ENCODE results near the gene AMMECR1. TPM values are rescaled to one million over a fixed set of nuclear protein-coding genes. Genes with fewer than 3 reads are reported as not detected.
"Not testable (repeated sequence)": the region's sequence is repeated elsewhere in the genome, so short reads cannot be mapped to it uniquely, and the experiment has no call there.

AMMECR1 gene
- total RNA-seq = 5.3 and 8.1 TPM in 2 replicates

DNA sequence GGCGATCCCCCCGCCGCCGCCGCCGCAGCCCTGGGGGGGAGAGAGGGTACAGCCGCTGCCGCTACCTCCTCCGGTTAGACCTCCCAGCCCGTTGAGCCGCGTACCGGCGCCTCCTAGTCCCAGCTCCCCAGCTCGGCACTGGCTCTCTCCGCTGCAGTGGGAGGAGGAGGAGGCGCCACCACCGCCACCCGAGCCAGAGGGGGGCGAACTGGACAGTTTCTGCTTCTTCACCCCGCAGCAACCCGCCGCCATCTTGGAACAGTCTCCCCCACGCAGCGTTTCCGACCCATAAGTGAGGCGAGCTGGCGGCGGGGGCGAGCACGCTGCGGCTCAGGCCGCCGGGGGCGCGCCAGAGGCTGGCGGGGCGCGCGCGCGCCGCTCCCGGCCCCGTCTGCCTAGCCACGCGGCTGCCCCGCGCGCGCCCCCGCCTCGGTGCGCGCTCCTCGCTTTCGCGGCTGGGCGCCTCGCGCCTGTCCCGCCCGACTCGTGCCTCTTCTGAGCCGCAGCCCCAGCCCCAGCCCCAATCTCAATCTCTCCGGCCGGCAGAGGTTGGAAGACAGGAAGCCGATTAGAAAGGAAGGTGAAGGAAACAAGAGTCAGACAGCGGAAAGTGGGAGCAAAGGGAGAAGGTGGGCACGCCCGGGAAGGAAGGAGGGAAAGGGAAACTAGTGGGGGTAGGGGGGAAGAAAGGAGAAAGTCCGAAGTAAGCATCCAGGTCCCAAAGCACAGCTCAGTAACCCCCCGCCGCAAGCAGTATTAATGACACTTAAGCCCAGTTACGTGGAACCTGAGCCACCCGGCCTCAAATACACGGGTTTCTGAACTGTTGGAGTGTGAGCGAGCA is at the start of gene AMMECR1:
TSS of gene AMMECR1 (minus strand) at position 266 of the 844 bp plus-strand sequence. CDS start at position 252, 14 bp downstream.
- peak; percentile 41 for DNase-seq (ENCODE audit: low read depth, low spot score)

DNA sequence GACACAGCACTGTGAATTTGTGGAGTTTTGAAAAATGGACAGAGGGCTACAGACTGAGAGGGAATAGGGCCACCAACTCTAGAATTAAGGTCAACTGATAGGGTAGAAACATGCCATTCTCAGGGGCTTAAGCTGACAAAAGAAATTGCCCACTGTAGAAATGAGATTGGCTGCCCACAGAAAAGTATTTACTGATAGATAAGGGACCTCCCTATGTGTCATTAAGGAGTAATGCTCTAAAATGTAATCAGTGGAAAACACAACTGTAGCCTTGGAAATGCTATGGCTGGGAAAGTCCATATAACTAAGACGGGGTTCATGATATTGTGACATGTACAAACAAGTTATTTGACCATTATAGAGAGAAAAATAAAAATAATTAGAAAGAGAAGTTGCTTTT is 45.4 kb upstream of the AMMECR1 start:
- no peak for DNase-seq (ENCODE audit: low read depth, low spot score)

GRCh38 chrX:110359273-110359672 is 41.4 kb upstream of the AMMECR1 start:
- DNase-seq (ENCODE audit: low read depth, low spot score) = no peak

GRCh38 chrX:110358548-110358947 is 40.7 kb upstream of the AMMECR1 start, which contains the start of gene RTL9:
Gene RTL9, plus strand, starts transcription at chrX:110358848. Its CDS starts 91,770 bp downstream, at chrX:110450618.
- DNase-seq (ENCODE audit: low read depth, low spot score) = no peak

DNA sequence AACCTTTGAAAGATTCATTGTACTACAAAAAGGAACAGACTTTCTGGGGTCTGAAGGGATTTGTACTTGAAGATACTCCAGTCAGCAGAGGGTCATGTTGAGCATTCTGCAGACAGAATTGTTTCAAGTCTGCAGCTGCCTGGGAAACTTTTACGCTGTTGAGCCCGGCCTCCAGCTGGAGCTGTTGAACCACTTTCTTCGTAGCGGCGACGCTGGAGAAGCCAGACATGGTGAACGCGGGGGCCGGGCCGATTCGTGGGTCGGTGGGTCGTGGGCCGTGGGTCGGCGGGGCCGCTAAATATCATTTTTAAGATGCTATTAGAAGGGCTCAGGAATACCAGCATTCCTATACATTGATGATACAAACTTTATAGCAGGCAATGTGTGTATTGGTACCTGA is 28.8 kb upstream of the AMMECR1 start:
- DNase-seq (ENCODE audit: low read depth, low spot score) = no peak

DNA sequence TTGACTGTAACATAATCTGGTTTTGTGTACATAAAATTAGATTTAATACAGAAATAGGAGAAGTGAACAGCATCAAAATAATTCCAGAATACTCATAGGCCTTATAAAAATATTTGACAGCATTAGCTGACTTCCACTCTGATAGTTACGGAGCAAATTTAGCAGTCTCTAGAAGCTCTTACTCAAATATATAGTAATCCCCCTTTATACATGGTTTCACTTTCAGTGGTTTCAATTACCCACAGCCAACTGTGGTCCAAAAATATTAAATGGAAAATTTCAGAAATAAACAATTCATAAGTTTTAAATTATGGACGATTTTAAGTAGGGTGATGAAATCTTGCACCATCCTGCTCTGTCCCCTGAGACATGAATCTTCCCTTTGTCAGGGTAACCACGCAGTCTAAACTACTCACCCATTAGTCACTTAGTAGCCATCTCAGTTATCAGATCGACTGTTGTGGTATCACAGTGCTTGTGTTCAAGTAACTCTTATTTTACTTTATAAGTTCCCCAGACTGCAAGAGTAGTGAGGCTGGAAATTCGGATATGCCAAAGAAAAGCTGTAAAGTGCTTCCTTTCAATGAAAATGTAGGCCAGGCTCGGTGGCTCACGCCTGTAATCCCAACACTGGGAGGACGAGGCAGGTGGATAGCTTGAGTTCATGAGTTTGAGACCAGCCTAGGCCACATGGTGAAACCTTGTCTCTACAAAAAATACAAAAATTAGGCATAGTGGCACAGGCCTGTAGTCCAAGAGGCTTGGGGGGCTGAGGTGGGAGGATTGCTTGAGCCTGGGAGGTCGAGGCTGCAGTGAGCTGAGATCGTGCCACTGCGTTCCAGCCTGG is 23.5 kb upstream of the AMMECR1 start:
- no peak for DNase-seq (ENCODE audit: low read depth, low spot score)

DNA sequence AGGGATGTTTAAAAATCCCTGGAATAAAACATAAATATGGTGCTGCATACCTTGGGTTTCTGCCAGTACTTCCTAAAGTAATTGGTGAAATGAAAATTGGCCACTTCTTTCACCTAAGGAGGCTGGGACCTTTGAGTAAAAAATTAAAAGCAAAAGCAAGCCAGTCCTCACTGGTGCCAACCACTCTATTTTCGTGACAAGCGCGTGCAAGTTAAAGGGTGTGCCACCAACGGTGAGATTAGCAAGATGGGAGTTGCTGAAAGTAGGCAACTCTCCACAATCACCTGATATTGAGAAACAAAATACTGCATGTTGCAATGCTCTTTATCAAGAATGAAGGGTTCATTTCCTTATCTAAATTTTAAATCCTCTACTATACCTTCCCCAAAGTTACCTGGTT is 21.1 kb upstream of the AMMECR1 start:
- no peak for DNase-seq (ENCODE audit: low read depth, low spot score)

DNA sequence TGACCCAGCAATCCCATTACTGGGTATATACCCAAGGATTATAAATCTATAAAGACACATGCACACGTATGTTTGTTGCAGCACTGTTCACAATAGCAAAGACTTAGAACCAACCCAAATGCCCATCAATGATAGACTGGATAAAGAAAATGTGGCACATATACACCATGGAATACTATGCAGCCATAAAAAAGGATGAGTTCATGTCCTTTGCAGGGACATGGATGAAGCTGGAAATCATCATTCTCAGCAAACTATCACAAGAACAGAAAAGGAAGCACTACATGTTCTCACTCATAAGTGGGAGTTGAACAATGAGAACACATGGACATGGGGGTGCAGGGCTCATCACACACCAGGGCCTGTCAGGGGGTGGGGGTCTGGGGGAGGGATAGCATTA is 15.6 kb upstream of the AMMECR1 start:
- DNase-seq (ENCODE audit: low read depth, low spot score) = not testable (repeated sequence)

GRCh38 chrX:110331444-110332030 is 13.7 kb upstream of the AMMECR1 start:
- DNase-seq (ENCODE audit: low read depth, low spot score) = no peak

- not testable (repeated sequence) for DNase-seq (ENCODE audit: low read depth, low spot score)
Measured at GRCh38 chrX:110328613-110329012, 10.7 kb upstream of the AMMECR1 start.

GRCh38 chrX:110327336-110327735 is 9.5 kb upstream of the AMMECR1 start:
- DNase-seq (ENCODE audit: low read depth, low spot score) = no peak

DNA sequence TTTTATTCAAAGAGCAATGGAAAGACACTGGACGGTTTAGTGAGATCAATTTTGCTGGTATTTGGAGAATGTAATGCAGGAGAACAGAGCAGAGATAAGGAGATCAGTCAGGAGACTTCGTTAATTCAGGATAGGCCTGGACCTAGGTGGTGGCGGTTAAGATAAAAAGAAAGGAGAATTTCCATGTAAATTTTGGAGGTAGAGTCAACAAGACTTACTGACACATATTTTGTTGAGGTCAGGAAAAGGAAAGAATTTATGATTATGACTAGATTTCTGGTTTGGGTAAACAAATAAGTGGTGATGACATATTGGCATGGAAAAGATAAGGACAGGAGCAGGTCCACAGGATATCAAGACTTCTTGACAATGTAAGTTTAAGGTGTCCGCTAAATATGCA is 8.8 kb upstream of the AMMECR1 start:
- no peak for DNase-seq (ENCODE audit: low read depth, low spot score)

- DNase-seq (ENCODE audit: low read depth, low spot score) = no peak
Measured at GRCh38 chrX:110322603-110323002, 4.7 kb upstream of the AMMECR1 start.

GRCh38 chrX:110321670-110322069 is 3.8 kb upstream of the AMMECR1 start:
- DNase-seq (ENCODE audit: low read depth, low spot score) = no peak

- no peak for DNase-seq (ENCODE audit: low read depth, low spot score)
Measured at GRCh38 chrX:110321081-110321480, 3.2 kb upstream of the AMMECR1 start.

GRCh38 chrX:110320381-110320987 is 2.6 kb upstream of the AMMECR1 start:
- DNase-seq (ENCODE audit: low read depth, low spot score) = no peak

- DNase-seq (ENCODE audit: low read depth, low spot score) = no peak
Measured at GRCh38 chrX:110318664-110318968, 731 bp upstream of the AMMECR1 start.

DNA sequence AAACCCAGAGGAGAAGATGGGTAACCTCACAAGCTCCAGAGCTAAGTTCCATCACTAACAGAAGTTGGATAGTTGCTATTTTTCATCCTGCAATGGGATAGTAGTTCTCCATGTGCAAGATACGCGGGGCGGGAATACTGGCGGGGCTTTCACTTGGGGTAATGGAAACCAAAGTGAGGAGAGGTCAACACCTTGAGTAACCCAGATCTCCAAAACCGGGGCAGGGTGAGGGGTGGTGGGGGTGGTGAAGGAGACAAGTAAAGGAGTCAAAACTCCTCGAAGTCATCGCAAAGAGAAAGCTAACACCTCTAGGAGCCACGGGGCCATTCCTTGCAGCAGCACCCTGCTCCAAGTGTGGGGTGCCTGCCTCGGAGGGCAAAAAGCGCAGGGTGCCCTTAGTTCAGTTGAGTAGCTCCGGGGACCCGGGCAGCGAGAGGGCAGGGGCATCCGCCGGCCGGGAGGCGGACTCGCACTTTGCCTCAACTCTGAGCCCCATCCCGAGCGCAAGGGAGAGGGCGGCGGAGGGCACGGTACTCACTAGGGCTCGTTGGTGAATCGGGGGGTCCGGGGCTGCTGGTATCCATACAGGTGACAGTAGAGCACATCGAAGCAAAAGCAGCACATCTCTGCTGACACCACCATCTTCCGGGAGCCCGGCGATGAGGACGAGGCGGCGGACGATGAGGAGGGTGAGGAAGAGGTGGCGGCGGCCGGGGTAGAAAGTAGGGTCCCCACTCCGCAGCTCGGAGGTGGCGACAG is 645 bp downstream of the AMMECR1 start:
- DNase-seq (ENCODE audit: low read depth, low spot score) = no peak

DNA sequence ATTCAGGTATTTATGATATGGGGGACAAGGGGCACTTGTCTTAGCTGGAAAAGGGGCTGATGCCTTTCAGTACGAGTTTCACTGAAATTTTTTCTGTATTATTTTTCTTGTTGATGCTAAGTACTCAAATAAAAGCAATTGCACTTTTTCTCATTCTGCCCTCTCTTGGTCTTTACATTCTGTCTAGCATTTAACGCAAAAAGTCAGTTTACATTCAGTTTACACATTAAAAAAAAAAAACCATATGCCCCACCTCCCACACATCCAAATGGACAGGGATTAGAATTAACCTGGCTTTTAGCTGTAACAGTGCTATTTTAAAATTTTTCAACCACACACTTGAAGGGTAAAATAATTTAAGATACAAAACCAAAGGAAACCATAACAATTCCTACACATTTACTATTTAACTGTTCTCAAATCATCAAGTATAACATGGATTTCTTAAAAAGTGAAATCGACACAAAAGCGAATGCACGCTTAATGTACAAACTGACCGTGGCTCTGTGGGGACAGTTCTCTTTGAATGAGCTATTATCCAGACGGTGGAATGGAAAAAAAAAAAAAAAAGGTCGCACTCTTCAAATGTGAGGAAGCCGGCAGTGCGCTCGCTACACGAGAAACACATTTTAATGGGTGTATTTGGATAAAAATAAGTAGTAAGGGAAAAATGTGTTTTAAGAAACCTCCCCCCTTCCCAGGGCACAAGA is 1.4 kb downstream of the AMMECR1 start:
- DNase-seq (ENCODE audit: low read depth, low spot score) = no peak

- DNase-seq (ENCODE audit: low read depth, low spot score) = no peak
Measured at GRCh38 chrX:110315551-110315950, 2.3 kb downstream of the AMMECR1 start.
